HCT116 (cell line): ENCODE results near the gene HSPB7. TPM values are rescaled to one million over a fixed set of nuclear protein-coding genes. Genes with fewer than 3 reads are reported as not detected.
A peak's percentile ranks its signal among the peaks of the same experiment; 100 is the strongest.

ENCODE experiments used
- ATAC-seq: fragments of 200-7000 bp; cut with Tn5 transposase; 2 replicates; pipeline ENCODE4 v1.9.1; 2020; ENCODE audit warnings: mild to moderate bottlenecking, moderate library complexity
- BruUV-seq: library from RNA; stranded (reverse); fragments of 400-500 nt; replicated peaks from 2 replicates; lab custom pipeline; 2021; lab: Mats Ljungman, UMichigan
- CTCF ChIA-PET: fragments of 300-600 bp; sonication (Branson Sonifier 250); formaldehyde crosslinking; loops from one replicate; lab custom pipeline; 2021; ENCODE audit warnings: antibody characterized with exemption; lab: Charles Lee
- POLR2A ChIA-PET: fragments of 300-600, 350-600 bp; sonication (Branson Sonifier 250); formaldehyde crosslinking; loops from one replicate; lab custom pipeline; 2021; ENCODE audit warnings: antibody characterized with exemption; lab: Charles Lee
- RAD21 ChIA-PET, 2 experiments: fragments of 300-600 bp; sonication (Branson Sonifier 250); formaldehyde crosslinking; loops; one replicate each; lab custom pipeline; 2023; ENCODE audit warnings: low total read pairs in 2 of 2; ENCODE audit not compliant: uncharacterized antibody in 2 of 2, unreplicated experiment in 2 of 2, low non-redundant PET in 1 of 2; lab: Charles Lee
- DNase-seq: peaks from one replicate; pipeline ENCODE4 v3.0.0-alpha.2; 2010; ENCODE audit warnings: low read depth, low spot score
- H2AFZ ChIP-seq: fragments of 200-600 bp; shearing (Covaris generic), sonication (generic); 2 replicates; pipeline ENCODE4 v1.6.1; 2017; ENCODE audit warnings: low read depth, mixed run types, mixed read lengths, antibody characterized with exemption, low read length; ENCODE audit not compliant: poor library complexity, severe bottlenecking
- H3K27ac ChIP-seq: 2 replicates; pipeline ENCODE4 v1.5.1; 2012; ENCODE audit warnings: low read depth, low read length
- H3K27me3 ChIP-seq: fragments of 200-600 bp; sonication (generic); 2 replicates; pipeline ENCODE4 v1.6.1; 2016; ENCODE audit warnings: mixed run types, low read length, mixed read lengths; ENCODE audit not compliant: insufficient read depth
- H3K36me3 ChIP-seq, 2 experiments: fragments of 200-500 bp in 1 of 2; fragments of 200-600 bp in 1 of 2; sonication (Bioruptor generic) in 1 of 2; sonication (generic) in 1 of 2; 2 replicates each; pipeline versions ENCODE4 v1.5.1 to v1.6.1; 2014 to 2016; ENCODE audit warnings: low read length in 2 of 2, inconsistent platforms in 1 of 2, mixed read lengths in 1 of 2, mixed run types in 1 of 2; ENCODE audit not compliant: insufficient read depth in 2 of 2, control insufficient read depth in 1 of 2
- H3K4me1 ChIP-seq, 2 experiments: fragments of 200-600 bp in 1 of 2; sonication (generic) in 1 of 2; 2 replicates each; pipeline versions ENCODE4 v1.5.1 to v1.6.1; 2012 to 2017; ENCODE audit warnings: low read length in 2 of 2, inconsistent platforms in 1 of 2, mild to moderate bottlenecking in 1 of 2, mixed read lengths in 1 of 2, mixed run types in 1 of 2, moderate library complexity in 1 of 2; ENCODE audit not compliant: insufficient read depth in 2 of 2, control insufficient read depth in 1 of 2
- H3K4me2 ChIP-seq: fragments of 200-600 bp; sonication (generic); 2 replicates; pipeline ENCODE4 v1.6.1; 2017; ENCODE audit warnings: mixed run types, low read length, mixed read lengths
- H3K4me3 ChIP-seq, 2 experiments: fragments of 200-600 bp in 1 of 2; sonication (generic) in 1 of 2; replicated peaks in 1 of 2; 2 replicates each; pipeline ENCODE4 v1.5.1; 2011 to 2016; ENCODE audit warnings: low read length in 2 of 2, control low read depth in 1 of 2, low read depth in 1 of 2, mild to moderate bottlenecking in 1 of 2, mixed read lengths in 1 of 2, mixed run types in 1 of 2
- H3K79me2 ChIP-seq: fragments of 200-600 bp; sonication (generic); 2 replicates; pipeline ENCODE4 v1.6.1; 2017; ENCODE audit warnings: mild to moderate bottlenecking, mixed run types, low read length, moderate library complexity, mixed read lengths; ENCODE audit not compliant: insufficient read depth
- H3K9ac ChIP-seq: fragments of 200-600 bp; sonication (generic); 2 replicates; pipeline ENCODE4 v1.6.1; 2016; ENCODE audit warnings: low read length, mixed read lengths
- H3K9me2 ChIP-seq: fragments of 200-600 bp; sonication (generic), shearing (Covaris generic); 2 replicates; pipeline ENCODE4 v1.6.1; 2017; ENCODE audit warnings: mixed run types, mild to moderate bottlenecking, moderate library complexity; ENCODE audit not compliant: insufficient read depth
- H3K9me3 ChIP-seq, 2 experiments: fragments of 200-500 bp in 1 of 2; fragments of 200-600 bp in 1 of 2; sonication (Bioruptor generic) in 1 of 2; sonication (generic) in 1 of 2; 2 replicates each; pipeline ENCODE4 v1.6.1; 2014 to 2017; ENCODE audit warnings: low read length in 2 of 2, mixed read lengths in 2 of 2, inconsistent platforms in 1 of 2, low read depth in 1 of 2, mild to moderate bottlenecking in 1 of 2, mixed run types in 1 of 2, moderate library complexity in 1 of 2; ENCODE audit not compliant: control insufficient read depth in 1 of 2, insufficient read depth in 1 of 2
- H4K20me1 ChIP-seq: fragments of 200-600 bp; sonication (generic), shearing (Covaris generic); 2 replicates; pipeline ENCODE4 v1.6.1; 2017; ENCODE audit warnings: mixed run types, mild to moderate bottlenecking, moderate library complexity; ENCODE audit not compliant: insufficient read depth
- ATF3 ChIP-seq: IDR thresholded peaks from 2 replicates; pipeline ENCODE4 v1.6.1; 2012
- ELF1 ChIP-seq: IDR thresholded peaks from 2 replicates; pipeline ENCODE4 v1.6.1; 2012; ENCODE audit warnings: low read depth, borderline replicate concordance
- EZH2 ChIP-seq: fragments of 200-600 bp; sonication (generic); IDR thresholded peaks from 2 replicates; pipeline ENCODE4 v1.6.1; 2017; ENCODE audit warnings: antibody characterized with exemption, mixed run types
- FOSL1 ChIP-seq: IDR thresholded peaks from 2 replicates; pipeline ENCODE4 v1.6.1; 2012; ENCODE audit warnings: low read depth
- MAX ChIP-seq: IDR thresholded peaks from 2 replicates; pipeline ENCODE4 v1.6.1; 2012
- POLR2A ChIP-seq: IDR thresholded peaks from 2 replicates; pipeline ENCODE4 v1.7.0; 2011; ENCODE audit warnings: borderline replicate concordance; ENCODE audit not compliant: insufficient read depth, insufficient read length; ENCODE audit errors: extremely low read depth
- RAD21 ChIP-seq: IDR thresholded peaks from 2 replicates; pipeline ENCODE4 v1.6.1; 2012; ENCODE audit warnings: low read depth, mild to moderate bottlenecking
- REST ChIP-seq: IDR thresholded peaks from 2 replicates; pipeline ENCODE4 v1.6.1; 2012; ENCODE audit warnings: low read depth
- SIN3A ChIP-seq: IDR thresholded peaks from 2 replicates; pipeline ENCODE4 v1.6.1; 2012; ENCODE audit warnings: low read depth
- SP1 ChIP-seq: IDR thresholded peaks from 2 replicates; pipeline ENCODE4 v1.6.1; 2012; ENCODE audit warnings: low read depth
- SRF ChIP-seq: IDR thresholded peaks from 2 replicates; pipeline ENCODE4 v1.6.1; 2012; ENCODE audit warnings: low read depth
- TCF7L2 ChIP-seq: IDR thresholded peaks from 2 replicates; pipeline ENCODE4 v1.7.0; 2011; ENCODE audit warnings: borderline replicate concordance, inconsistent platforms; ENCODE audit not compliant: insufficient read depth, insufficient read length; ENCODE audit errors: extremely low read depth
- YY1 ChIP-seq: IDR thresholded peaks from 2 replicates; pipeline ENCODE4 v1.6.1; 2011; ENCODE audit warnings: low read length, low read depth, moderate library complexity, mild to moderate bottlenecking; ENCODE audit not compliant: insufficient replicate concordance; ENCODE audit errors: extremely low read depth
- ZNF274 ChIP-seq: fragments of 200-500 bp; sonication (Bioruptor generic); IDR thresholded peaks from 2 replicates; pipeline ENCODE4 v1.6.1; 2014; ENCODE audit warnings: mild to moderate bottlenecking, low read depth, low read length, inconsistent platforms
- intact Hi-C: fragments of 100-400 bp; cut with micrococcal nuclease; formaldehyde crosslinking; loops from 2 replicates; pipeline ENCODE4 v1.10.0; 2022
- total RNA-seq: library from RNA; stranded (reverse); gene quantifications from one replicate; pipeline ENCODE4 v1.2.1, GENCODE V29; 2021; ENCODE audit not compliant: unreplicated experiment

The HSPB7 gene
- total RNA-seq, 1 experiment from 2014 or later, result 0.27 TPM

- TF ChIP-seq POLR2A, result no peak
Measured at GRCh38 chr1:16047791-16048475, 30.1 kb upstream of the HSPB7 start (continued).

- Histone ChIP-seq H2AFZ (no peak overlapping the region), H3K4me2 (no peak overlapping the region), H3K9ac (no peak overlapping the region), H3K27me3 (no peaks in the 10 kb centered on the region), H3K9me3 (no peaks in the 10 kb centered on the region), H4K20me1 (no peaks in the 10 kb centered on the region), H3K4me1 (peaks cover 2 to 9% of the 10 kb centered on the region in 2 experiments; a peak in 2 of 4 replicates), H3K36me3 (no peaks in the 10 kb centered on the region), H3K27ac (no peak overlapping the region), H3K79me2 (no peaks in the 10 kb centered on the region), H3K9me2 (no peaks in the 10 kb centered on the region), H3K4me3 (no peak overlapping the region)
- TF ChIP-seq ZNF274, result no peak
- TF ChIP-seq TCF7L2, result no peak
- no peak for TF ChIP-seq YY1
- TF ChIP-seq ATF3, result no peak
- CTCF ChIA-PET, result no interaction called here
- ATAC-seq (0 out of 2 replicates have a peak, but pooled peaks have one; percentile 13), DNase-seq (no peak)
- RAD21 ChIA-PET, result no interaction called here
- intact Hi-C loops, result no loop called here
- BruUV-seq, result no TSS peak
- POLR2A ChIA-PET, result no interaction called here
Measured at GRCh38 chr1:16046842-16047241, 29.0 kb upstream of the HSPB7 start.

- Histone ChIP-seq H3K9me3 (no peaks in the 10 kb centered on the region), H3K27me3 (no peaks in the 10 kb centered on the region), H3K36me3 (no peaks in the 10 kb centered on the region), H3K9ac (no peak overlapping the region), H2AFZ (no peak overlapping the region), H3K27ac (no peak overlapping the region), H3K9me2 (no peaks in the 10 kb centered on the region), H3K79me2 (no peaks in the 10 kb centered on the region), H4K20me1 (no peaks in the 10 kb centered on the region), H3K4me3 (no peak overlapping the region), H3K4me2 (no peak overlapping the region), H3K4me1 (peaks cover 0 to 6% of the 10 kb centered on the region in 2 experiments; a peak in 1 of 4 replicates)
- DNase-seq (no peak), ATAC-seq (no peak)
- ChIA-PET CTCF (no interaction called here), POLR2A (no interaction called here), RAD21 (no interaction called here)
- BruUV-seq, result no TSS peak
- intact Hi-C loops, result no loop called here
- no peak for TF ChIP-seq EZH2
- no peak for TF ChIP-seq MAX
- TF ChIP-seq SRF, result no peak
- TF ChIP-seq YY1, result no peak
- no peak for TF ChIP-seq RAD21
- TF ChIP-seq REST, result no peak
- no peak for TF ChIP-seq ATF3
- TF ChIP-seq ELF1, result no peak
- TF ChIP-seq SP1, result no peak
- no peak for TF ChIP-seq SIN3A
- TF ChIP-seq ZNF274, result no peak
- TF ChIP-seq FOSL1, result no peak
Measured at GRCh38 chr1:16043950-16044349, 26.1 kb upstream of the HSPB7 start.
